DMS114 treated with DMSO at 0.1 percent for 48 hours (cell line): ENCODE measurements around the gene CXCL14.

Experiments
- DNase-seq: peaks from one replicate; lab custom pipeline; 2025; ENCODE audit not compliant: unreplicated experiment; lab: John Stamatoyannopoulos, UW

CXCL14 gene, protein sequence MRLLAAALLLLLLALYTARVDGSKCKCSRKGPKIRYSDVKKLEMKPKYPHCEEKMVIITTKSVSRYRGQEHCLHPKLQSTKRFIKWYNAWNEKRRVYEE

DNA sequence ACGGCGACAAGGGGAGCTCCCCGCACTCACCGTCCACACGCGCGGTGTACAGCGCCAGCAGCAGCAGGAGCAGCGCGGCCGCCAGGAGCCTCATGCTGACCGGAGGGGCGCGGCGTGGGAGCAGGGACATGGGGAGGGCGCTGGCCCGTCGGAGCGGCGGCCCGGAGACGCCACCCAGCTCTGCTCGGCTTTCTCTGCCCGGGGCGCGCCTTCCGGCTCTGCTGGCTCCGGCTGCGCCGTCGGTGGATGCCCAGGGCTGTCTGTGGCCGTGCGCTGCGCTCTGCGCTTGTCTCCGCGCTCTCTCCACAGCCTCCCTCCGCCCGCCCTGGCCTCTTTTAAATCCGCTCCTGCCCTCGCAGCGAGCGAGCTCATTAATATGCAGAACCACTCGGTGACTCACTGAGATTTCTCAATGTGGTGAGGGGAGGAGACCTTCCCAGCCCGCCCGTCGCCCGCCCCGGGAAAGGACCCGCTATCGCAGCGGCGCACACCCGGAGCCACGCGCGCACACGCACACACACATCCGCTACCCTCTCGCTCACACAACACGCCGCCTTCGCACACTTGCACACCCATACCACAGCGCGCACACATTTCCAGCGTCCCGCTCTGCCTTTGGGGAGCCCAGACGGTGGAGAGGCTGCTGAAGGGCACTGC, at the start of gene CXCL14:
TSS of gene CXCL14 (minus strand) at position 307 of the 657 bp plus-strand sequence. CDS start at position 94, 213 bp downstream.
- no peak for DNase-seq

DNA sequence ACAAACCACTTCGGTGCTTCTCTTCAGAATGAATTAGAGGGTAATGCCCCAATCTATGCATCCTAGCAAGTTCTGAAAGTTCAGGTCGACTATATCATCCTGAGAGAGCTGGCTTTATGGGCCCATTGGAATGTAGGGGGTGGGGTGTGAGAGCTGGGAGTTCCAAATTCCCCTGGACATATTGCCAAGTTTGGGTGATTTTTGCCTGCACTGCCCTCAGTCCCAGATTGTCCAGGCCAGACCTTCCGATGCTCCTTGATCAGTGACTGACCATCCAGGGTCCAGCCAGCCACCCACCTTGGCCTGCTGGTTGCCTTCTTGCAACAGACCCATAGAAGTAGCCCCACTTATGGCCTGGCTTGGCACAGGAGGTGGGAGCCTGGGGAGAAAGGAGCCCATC, 47.8 kb upstream of the CXCL14 start:
- DNase-seq: no peak

DNA sequence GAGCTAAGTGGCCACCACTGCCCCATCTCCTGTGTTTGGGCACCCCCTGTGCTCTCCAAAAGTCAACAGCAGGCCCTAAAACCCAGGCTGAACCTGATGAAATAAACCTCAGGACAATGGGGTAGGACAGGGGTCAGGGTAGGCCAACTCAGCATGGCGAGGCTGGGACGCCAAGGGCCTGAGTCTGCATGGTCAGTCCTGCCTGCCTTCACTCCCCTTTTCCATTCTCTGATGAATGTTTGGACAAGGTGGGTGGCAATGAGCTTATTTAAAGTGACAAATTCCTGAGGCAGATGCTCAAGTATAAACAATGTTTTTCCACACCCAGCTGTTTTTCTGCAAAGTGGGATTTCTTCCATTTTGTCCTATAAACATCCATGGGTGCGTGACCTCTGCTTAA, 47.2 kb upstream of the CXCL14 start:
- DNase-seq: no peak

DNA sequence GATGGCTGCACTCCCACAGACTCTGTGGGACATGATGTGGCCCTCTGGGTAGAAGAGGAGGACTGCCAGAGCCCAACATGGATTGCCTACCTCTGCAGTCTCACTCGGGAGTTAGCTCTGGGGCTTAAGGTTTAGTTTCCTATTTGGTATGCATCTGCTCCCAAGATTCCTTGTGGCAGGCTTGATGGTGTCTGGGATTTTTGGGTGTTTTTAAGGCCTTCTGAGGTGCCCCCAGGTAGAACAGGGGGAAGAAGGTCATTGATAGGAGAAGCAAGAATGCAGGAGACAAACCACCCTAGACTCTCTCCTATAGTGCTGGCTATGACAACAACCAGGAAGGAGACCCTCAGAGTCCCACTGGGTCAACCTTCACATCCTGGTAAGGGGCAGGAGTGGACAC, 46.7 kb upstream of the CXCL14 start:
- DNase-seq: no peak

DNA sequence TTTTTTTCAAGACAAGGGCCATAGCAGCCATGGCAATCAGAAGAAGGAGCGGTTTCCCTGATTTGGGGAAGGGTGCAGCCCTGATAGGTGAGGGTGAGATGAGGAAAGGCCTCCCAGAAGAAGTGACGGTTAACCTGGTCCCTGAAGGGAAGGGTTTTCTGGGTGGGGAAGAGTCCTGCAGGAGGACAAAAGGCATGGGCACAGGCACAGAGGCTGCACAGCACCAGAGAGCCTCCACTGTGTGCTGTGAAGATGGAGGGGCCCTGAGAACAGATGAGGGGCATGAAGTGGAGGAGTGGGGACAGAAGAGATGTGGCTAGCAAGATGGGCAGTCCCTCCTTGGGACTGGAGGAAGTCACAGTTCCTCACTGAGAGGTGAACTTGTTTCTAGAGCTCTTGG, 46.3 kb upstream of the CXCL14 start:
- no peak for DNase-seq

DNA sequence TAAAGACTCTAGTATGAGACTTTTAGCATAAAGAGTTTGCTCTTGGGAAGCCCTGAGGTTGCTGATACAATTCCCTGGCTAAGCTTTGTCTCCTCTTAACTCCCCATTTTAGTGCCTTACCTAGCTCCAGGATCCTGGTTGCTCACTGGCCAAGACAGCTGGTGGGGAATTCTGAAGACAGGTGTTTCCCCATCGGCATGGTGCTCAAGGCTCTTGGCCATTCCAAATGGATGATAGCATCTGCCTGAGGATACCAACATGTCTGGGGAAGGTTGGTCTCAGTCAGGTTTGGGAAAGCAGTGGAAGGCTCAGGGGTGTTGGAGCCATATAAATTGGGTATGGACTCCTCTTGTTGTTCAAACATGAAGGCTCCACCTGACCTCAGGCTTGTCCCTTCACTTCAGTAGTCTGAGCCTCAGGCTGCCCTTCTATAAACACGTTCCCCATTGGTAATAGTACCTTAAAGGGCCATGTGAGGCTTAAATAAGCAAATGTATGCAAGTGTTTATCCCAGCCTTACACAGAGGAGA, 44.5 kb upstream of the CXCL14 start:
- DNase-seq: no peak

DNA sequence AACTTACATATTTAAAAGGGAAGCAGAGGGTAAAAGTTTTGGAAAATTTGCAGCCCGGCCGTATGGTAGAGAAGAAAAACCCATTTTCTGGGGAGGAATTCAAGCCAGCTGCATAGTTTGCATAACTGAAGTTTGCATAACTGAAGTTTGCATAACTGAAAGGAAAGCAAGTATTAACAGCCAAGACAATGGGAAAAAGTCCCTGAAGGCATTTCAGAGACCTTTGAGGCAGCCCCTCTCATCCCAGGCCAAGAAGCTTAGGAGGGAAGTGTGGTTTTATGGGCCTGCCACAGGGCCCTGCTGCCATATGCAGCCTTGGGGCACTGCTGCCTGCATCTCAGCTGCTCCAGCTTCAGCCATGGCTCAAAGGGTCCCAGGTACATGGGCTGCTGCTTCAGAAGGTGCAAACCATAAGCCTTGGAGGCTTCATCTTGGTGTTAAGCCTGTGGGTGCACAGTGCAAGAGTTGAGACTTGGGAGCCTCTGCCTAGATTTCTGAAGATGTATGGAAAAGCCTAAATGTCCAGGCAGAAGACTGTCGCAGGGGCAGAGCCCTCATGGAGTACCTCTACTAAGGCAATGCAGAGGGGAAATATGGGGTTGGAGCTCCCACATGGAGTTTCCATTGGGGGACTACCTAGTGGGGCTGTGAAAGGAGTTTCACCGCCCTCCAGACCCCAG, 36.9 kb upstream of the CXCL14 start:
- no peak for DNase-seq

DNA sequence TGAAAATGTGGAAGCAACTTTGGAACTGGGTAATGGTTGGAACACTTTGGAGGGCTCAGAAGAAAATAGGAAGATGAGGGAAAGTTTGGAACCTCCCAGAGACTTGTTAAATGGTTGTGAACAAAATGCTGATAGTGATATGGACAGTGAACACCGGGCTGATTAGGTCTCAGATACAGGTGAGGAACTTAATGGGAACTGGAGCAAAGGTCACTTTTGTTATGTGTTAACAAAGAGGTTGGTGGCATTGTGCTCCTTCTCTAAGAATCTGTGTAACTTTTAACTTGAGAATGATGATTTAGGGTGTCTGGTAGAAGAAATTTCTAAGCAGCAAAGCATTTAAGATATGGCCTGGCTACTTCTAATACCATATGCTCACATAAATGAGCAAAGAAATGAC, 36.4 kb upstream of the CXCL14 start:
- no peak for DNase-seq

DNA sequence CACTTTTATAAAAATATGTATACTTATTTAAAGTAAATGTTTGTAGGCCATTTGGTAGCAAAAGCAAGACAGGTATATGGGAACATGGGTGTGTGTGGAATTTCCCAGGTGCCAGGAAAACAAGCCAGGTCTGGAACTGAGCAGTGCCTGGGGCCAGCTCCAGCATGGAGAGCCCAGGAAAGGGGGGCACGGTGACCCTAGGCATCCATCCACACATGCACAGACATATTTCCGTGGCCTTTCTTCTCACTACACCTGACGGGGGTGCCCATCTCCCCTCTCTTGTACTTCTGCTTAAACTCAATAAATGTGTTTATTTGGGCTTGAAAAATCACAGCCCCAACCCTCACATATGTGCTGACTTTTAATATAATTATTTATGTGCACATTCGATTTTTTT, 31.2 kb upstream of the CXCL14 start:
- no peak for DNase-seq

DNA sequence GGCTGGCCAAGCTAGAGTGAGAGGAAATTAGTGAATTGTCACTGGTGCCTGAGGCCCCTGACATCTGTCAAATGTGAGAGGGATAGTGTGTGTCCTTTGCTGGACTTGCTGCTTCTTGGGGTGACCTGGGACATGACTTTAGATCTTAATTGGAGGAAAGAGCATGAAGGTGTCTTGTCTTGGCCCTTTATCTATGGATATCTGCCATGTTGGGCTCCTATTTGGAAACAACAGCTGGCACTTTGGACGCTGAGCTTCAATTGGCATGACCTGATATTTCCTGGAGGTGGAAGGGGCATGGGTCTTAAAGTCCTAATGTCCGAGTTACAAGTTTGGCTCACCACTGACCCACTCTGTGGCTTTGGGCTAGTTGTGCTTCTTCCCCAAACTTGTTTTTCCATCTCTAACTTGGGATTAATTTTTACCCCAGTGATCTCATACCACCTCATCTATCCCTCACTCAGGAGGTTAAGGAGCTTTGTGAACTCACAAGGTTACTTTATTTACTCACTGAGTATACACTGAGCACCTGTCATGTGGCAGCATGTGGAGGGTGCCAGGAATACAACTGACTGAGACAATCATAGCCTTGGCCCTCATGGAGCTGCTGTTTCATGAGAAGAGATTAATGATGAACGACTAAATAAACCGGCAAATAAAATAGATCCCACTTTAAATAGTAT, 30.1 kb upstream of the CXCL14 start:
- DNase-seq: no peak

DNA sequence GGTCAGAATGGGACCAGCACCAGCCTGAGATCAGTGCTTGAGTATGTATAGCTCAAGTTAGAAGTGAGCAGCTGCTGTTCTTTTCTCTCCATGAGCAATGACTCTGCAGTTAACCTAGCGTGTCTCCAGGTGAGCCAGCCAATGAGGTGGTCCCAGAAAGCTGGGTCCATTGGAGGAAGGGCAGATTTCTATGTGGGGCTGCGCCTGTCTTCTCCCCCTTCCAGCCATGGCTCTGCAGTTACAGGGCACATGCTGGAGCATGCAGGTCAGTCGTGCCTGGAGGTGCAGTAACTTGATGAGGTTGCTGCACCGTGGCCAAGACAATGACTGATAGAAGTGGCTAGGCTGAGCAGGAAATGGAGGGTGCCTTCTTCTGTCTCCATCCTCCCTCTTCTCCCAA, 29.6 kb upstream of the CXCL14 start:
- DNase-seq: no peak

DNA sequence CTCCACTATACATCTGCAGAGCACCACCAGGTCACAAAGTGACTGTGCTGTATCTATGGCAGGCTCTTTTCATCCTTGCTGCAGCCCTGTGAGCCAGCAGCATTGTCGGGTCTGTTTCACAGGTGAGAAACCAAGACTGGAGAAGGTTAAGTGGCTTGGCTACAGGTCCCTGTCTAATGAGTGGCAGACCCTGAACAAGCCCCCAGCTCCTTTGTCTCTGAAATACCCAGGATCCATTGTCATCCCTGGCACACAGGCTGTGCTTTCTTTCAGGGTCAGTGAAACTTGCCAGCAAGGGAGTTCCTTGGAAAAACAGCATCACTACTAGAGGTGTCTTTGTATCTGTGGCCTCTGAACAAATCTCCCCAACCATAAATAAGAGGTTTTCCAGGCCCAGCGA, 27.6 kb upstream of the CXCL14 start:
- no peak for DNase-seq

DNA sequence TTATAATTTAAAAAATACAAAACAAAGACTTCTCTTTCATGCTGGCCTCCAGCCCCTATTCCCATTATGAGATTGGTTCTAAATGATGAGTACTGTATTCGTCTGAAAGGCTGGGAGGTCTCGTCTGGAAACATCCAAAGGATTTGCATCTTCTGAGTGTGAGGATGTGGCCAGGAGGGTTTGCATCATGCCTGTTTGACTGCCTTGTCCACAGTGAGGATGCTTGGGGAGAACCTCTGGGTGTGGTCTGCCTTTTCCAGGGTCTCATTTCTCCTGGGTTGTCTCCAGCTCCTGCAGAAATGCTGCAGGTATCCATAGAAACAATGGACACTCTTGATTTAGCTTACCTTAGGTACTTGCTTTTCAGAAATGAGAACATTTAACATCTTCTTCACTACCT, 26.4 kb upstream of the CXCL14 start:
- DNase-seq: no peak

DNA sequence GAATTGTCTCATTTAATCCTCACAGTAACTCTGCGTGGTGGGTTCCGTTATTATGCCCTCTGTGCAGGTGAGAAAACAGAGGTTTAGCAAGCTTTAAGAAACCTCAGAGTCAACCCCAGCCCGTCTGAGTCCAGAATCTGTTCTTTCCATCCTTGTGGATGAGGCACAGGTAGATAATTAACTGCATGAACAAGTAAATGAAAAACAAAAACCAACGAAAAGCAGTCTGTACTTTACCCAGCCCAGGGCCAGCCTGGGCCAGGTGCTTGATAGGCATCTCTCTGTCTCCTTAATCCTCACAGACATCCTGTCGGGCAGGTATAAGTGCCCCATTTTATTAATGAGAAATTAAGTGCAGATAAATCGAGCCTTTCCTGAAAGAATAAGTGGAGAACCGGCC, 25.3 kb upstream of the CXCL14 start:
- DNase-seq: no peak

DNA sequence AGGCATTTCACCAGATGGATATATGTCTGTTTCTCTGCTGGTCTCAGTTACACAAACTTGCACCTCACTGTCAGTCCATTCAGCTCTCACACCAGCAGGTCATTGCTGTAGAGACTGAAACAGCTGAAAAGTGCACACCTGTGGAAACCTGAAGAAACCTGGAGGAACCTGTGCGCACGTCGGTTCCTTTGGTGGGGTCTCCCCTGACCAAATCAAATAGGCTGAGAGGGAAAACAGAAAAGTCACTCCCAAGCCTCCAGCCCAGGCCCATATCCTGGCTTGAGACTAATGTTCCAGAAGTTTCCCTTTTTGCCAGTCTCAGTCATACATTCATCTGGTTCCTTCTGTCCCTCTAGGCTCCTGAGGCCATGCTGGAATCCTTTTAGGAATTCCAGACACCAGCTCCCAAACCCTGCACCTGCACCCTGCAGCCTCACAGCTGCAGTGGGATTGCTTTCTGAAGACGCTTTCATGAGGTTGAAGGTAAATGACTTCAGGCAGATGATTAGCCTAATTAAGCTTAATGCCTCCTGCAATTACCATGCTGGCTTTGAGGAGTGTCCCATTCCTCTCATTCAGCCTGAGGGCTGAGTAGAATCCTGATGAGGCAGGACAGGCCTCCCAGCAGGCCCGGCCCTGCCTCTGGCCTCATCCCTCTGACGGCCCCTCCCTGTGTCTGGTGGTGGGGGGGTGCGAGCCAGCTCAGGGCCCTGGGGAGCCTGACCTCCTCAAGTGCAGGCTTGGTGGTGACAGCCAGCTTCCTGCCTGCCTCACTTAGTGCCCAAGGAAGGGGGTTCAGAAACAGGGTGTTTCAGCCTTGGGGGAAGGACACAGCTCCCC, 24.3 kb upstream of the CXCL14 start:
- DNase-seq: no peak

DNA sequence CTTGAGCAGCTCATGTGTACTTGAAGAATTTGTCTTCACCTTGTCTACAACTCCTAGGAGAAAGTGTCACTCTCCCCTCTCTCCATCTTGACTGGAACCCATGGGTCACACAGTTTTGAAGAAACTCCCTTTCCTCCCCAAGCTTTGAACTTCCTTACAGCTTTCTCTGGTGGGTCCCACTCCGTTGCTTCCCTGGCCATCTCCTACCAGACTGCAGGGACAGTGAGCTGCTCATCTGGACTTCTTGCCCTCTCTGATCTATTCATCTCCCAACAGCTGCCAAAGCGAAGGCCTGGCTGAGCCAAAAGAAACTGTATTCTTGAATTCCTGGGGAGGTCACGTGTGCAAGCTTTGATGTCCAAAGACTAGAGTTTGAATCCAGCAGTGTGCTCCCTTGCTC, 22.7 kb upstream of the CXCL14 start:
- DNase-seq: no peak

DNA sequence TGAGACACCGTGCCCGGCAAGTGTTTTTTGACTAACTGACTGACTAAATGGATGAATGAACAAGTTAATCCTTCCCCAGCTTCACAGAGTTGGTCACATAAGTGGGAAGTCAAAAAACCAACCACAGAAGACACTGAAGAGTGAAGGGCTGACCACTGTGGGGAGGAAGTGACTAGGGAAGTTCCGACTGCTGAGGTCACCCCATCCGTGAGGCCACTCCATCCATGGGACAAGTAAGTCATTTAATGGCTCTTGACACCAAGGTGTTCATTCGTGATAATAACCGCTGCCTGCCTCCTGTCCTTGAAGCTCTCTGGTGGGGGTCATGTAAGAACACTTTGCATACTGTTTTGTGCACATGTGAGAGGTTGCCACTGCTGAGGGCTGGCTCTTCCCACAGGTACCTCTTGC, 22.2 kb upstream of the CXCL14 start:
- DNase-seq: no peak

DNA sequence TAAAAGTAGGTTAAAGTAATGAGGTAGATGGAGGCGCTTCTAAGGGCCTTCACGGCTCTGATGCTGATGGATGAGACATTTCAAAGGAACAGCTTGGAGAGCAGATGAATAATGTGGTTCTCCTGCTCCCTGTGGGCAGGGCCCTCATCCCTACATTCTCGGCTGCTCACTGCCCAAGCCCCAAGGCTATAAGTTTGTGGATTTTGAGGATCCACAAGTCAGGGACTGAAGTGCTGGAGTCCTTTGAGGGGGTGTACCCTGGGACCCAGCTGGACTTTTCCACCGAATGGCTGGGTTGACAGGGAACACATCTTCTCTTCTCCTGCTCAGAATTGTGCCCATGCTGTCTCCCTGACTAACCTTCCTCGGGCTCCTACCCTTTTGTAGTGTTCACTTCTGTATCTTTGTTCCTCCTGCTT, 21.4 kb upstream of the CXCL14 start:
- no peak for DNase-seq

DNA sequence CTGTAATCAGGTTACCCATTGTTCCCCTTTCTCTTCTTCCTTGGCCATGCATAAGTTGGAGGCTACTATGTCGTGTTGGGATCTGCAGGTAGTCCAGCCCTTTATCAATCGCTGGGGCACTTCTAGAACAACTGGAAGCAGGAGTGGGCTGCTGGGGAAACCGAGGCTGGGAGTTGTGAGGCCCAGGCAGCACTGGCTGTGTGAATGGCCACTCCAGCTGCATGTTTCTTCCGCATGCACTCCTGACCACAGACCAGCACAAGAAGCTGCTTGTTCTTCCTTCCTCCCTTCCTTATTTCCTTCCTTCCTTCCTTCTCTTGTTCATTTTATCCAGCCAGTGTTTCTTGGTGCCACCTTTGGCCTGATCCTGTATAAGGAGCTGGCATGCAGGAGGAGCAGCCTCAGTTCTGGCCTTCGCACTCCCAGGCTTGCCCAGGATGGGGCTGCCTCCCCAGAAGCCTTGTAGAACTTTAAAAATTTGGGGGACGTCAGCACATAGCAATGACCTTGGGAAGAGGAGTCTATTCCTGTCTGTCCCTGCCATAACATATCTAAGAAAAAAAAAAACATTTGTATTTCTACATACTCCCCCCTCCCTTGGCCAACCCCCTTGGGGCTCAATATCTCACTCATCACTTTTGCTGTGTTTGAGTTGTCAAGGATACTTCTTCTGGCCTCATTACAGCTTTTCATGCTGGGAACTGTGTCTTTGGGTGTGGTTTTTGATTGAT, 20.8 kb upstream of the CXCL14 start:
- no peak for DNase-seq

DNA sequence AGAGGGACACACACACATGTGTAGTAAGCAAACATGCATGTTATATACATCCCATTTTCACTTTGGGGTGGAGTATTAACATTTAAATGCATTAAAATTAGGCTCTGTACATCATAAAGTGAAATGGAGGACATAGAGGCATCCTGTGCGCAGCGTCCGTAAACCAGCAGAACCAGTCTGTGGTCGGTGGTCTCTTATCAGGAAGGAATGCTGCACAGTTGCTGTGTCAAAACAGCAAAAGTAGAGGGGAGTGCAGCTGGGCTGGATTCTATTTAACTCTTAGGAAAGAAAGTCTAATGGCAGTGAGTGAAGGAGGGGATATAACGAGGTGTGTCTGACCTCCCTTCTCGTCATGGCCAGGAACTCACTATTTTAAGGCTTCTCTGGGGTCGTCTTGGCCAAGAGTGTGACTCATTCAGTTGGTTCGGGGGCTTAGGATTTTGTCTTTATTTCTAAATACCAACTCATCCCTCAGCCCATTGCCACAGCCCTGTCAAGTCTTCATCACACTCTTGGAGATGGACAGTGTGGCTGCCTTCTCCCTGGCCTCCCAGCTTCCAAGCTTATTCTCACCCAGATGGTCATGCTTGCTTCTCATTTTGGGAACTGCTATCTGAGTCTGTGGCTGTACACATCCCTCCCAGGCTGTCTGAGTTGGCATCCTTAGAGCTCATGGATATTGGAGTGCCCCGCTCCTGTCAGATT, 20.1 kb upstream of the CXCL14 start:
- DNase-seq: no peak
